Stimulated activated naive CD8-positive, alpha-beta T cell treated with anti-CD3 and anti-CD28 coated beads, Interleukin-15, Interleukin-2, amounts not matched to agents 100 U/mL and 50 U/mL, for 24 hours (primary cell): ENCODE data around the gene PDE3A.
"Not testable (repeated sequence)": the region's sequence is repeated elsewhere in the genome, so short reads cannot be mapped to it uniquely, and the experiment has no call there.

Source experiments
- ATAC-seq: fragments of 150-1000 bp; cut with Tn5 transposase; one replicate; pipeline ENCODE4 v1.10.0; 2021
- DNase-seq: peaks from one replicate; pipeline ENCODE4 v3.0.0; 2021

The PDE3A gene

DNA sequence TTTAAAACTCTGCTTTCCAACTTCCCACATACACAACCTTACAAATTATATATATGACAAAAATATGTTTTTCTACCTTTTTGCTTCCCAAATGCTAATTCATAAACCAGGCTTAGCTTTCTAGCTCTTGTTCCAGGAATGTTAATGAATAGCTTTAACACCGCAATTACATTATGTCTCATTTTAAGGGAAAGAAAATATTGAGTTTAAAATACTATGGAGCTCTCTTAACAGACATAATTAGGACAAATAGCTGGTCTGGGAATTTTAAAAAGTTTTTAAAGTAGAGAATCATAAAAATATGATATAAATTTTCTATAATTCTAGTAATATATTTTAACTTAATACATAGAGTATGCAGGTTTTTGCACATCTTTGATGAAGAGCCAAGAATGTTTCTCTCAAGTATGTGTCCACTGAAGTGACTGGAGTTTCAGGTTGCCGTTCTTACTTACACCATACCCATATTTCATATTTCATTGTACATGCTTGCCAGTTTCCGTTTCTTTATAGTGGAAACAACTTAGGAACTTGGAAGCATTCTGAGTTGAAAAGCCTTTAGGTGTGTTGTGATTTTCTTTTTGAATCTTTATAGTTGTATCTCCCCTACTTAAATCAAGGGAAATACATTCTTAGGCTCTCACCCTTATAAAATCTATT is 236.2 kb downstream of the PDE3A start:
- no peak for ATAC-seq

DNA sequence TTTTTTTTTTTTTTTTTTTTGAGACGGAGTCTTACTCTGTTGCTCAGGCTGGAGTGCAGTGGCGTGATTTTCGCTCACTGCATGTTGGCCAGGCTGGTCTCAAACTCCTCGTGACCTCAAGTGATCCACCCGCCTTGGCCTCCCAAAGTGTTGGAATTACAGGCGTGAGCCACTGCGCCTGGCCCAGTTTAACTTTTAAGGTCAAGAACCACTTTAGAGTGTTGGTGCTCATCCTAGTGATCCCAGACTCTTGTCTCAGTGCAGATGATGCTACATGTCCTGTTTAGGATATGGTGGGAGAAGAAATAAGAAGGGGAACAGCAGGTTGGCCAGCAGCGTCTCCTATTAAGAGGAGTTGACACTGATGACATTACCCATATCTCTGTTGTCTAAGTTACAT is 246.7 kb downstream of the PDE3A start:
- DNase-seq, ATAC-seq: not testable (repeated sequence)

More for the DNA sequence above, 236.2 kb downstream of the PDE3A start:
- DNase-seq, result no peak

DNA sequence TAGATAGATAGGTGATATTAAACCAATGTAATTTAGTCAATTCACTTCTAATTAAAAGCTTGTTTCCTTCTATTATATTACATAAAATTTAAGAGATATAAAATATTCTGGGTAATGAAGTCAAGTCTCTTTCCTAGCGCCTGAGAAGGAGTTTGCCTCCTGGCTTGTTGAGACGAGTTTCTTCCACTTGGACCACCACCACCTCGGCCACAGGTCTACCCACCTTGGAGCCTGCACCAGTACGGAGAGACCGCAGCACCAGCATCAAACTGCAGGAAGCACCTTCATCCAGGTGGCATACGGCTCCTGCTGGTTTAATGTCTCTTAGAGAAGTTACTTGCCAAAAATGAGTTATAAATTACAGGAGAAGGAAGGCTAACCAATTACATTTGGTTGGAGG is 247.8 kb downstream of the PDE3A start:
- DNase-seq (no peak), ATAC-seq (no peak)

DNA sequence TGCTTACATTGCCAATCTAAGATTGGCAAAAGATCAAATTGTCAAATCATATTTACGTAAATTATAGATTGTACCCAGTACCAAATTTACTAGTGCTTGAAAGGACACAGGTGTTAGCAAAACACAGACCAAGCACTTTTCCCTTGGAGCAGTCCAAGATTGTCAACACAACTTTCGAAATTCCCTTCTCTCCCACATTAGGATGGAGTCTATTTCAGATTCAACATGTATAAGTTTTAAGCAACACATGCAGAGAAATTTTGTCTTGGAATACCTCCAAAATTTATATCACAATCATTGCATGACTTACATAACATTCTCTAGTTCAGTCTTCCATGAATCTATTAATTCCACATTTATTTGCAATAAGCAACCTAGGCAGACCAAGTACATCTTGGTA is 251.9 kb downstream of the PDE3A start:
- ATAC-seq (no peak), DNase-seq (no peak)

DNA sequence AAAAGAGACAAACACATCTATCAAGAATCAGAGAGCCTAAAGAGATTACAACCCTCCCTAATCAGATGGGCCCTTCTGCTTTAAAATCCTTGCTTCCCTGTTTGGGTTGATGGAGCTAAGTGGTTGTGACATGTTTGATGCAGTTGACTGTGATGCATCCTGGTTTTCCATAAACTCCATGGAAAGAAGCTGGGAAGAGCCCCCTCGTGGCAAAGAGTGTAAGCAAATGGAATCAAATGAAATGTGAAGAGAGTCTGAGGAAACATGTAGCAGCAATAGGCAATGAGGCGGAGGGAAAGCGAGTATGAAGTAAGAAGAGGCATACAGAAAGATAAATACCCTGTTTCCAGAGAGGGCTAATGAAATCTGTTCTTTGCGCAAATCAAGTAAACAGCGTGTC is 256.4 kb downstream of the PDE3A start:
- DNase-seq, result no peak
- no peak for ATAC-seq

DNA sequence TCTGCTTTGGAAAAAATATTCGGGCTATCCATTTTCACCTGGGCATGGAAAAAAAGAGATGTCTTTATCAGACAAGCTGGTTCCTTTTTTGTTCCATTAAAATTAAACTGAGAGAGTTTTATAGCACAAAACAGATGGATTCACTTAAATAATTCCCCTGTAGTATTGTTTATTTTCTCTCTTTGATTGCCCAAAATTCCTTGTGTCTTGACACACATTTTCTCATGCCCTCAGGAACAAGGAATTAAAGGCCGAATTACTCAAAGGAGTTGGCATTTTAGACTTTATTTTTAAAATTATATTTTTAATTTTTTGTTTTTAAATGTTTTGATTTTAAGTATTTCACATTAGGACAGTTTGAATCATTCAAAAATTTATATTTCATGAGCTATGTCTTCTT is 257.2 kb downstream of the PDE3A start:
- ATAC-seq (no peak), DNase-seq (no peak)

DNA sequence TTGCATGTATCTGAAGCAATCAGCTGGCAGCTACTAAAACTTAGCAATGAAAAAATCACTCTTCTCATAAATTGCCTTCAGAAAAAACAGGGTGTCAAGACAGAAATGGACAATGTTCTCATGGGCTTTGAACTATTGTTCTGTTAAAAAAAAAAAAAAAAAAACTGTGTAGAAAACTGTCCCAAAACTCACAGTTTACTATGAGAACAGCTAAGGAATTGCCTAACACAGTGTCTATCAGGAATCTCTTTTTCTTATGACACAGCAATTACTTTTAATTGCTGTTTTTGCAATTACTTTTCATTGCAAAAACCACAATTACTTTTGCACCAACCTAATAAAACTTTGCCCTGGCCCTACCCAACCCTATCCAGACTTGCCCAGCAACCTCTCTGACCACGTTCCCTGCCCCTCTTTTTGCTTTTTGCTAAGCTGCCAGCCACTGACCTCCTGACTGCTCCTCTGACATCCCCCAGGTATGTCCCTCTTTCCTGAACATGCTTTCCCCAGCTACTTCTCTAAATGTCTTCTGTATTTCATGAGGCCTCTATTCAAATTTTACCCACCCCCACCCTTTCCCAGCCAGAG is 258.8 kb downstream of the PDE3A start:
- no peak for DNase-seq
- ATAC-seq, result no peak

DNA sequence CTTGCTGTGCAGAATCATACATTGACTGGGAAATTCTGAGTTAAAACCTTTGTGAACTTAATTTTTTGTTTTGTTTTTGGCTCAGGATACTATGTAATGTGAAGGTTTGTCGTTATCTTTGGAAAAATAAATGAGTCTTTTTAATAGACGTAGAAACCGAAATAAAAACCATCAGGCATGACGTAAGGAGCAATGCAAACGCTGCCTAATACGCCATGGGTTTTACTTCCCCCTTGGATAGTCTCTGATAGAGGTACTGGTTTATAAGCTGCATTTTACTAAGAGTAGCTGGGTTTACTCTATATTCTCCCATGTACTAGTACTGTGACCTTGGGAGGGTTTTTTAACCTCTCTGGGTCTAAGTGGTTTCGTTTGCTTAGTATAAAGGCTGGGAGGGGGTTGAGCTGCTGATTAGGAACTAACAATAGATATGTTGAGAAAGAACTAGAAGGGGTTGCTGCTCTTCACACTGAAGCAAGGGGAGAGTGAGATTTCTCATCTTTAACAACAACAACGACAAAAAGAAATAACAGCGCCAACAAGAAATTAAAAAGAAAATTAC is 260.0 kb downstream of the PDE3A start:
- no peak for DNase-seq
- ATAC-seq, result no peak

DNA sequence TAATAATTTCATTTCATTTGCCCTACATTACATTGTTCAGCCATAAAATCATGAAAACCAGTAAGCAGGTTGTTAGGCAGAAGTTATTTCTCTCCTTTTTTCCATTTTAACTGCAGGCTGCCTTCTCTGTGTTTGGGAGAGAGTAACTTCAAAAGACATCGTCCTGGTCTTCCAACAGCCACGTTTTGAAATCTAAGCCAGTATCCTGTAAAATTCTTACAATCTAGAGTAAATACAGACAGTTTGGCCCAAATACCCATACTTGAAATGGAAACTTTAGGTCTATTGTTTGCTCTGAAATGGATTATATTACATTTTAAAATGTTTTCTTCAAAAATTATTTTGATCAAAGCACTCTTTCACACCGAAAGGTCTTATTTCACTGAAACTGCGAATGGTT is 260.7 kb downstream of the PDE3A start:
- DNase-seq (no peak), ATAC-seq (no peak)

DNA sequence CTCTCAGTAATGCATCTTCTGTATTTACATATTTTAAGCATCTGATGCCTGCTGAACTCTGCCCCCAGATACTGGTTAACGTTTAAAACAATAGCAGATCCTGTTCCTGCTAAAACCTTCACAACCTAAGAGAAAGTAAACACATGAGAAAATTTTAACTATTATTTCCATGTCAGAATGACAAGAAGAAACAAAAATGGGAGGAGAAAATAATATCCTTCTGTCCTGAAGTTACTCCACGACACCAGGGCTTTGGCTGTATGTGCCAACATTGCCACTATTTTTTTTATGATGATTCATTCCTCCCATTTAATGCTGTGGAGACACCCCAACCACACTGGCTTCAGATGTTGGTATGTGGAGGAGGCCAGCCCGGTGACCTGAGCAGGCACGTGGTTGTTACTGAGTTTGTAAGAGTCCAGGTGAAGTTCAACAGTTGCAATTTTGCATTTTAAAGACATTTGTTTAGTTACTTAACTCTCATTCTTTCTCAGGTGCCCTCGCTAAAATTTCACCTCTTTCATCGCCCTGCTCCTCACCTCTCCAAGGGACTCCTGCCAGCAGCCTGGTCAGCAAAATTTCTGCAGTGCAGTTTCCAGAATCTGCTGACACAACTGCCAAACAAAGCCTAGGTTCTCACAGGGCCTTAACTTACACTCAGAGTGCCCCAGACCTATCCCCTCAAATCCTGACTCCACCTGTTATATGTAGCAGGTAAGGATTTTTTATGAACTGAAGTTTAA is 261.2 kb downstream of the PDE3A start:
- ATAC-seq (no peak), DNase-seq (no peak)

DNA sequence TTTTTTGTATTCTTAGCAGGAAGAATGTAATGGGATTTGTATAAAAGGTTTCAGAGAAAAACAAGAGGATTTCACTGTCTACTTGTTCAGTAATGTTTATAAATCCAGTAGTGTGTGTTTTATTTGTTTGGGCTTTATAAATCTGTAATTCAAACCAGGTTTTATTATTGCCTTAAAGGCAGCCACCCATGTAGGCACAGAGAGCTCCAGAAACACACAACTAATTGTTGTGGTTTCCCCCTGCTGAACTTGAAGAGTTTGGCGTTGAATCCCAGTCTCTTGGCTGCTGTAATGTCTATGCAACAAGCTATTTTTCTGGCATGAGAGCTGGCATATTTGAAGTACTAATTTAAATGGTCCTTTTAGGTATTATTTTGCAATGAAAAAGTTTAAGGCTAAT is 263.4 kb downstream of the PDE3A start:
- no peak for DNase-seq
- no peak for ATAC-seq

DNA sequence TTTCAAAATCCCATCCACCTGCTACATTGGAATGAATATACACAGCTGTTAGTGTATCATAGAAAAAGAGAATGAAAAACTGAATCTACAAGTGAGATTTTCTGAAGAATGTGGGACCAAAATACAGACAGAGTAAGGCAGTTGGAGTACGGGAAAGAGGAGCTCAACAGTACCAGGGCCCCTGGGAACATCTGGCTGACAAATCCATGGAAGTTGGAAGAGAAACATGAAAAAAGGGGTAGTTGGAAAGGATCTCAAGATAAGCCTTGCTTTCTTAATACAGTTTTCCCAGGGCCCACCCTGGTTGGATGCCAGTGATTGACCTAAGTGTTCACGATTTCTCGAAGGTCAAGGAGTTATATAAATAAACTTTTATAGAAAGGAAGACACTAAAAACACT is 272.8 kb downstream of the PDE3A start:
- no peak for ATAC-seq
- no peak for DNase-seq

DNA sequence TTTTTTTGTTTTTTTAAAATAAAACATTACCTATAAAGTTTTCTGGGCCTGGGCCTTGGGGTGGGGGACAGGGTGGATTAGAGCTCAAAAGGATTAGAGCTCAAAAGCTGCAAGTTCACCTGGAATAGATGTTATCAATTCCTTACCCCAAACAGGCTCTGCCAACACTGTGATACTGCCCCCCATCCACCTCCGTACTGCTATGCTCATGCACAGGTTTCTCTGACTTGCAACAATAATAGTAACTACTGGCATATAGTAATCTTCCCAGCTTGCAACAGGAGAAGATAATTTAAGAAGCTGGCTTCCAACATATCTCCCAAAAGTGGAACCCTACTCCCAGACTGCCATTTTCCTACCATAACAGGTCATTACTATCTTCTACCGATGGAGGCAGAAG is 275.5 kb downstream of the PDE3A start:
- DNase-seq (no peak), ATAC-seq (no peak)

DNA sequence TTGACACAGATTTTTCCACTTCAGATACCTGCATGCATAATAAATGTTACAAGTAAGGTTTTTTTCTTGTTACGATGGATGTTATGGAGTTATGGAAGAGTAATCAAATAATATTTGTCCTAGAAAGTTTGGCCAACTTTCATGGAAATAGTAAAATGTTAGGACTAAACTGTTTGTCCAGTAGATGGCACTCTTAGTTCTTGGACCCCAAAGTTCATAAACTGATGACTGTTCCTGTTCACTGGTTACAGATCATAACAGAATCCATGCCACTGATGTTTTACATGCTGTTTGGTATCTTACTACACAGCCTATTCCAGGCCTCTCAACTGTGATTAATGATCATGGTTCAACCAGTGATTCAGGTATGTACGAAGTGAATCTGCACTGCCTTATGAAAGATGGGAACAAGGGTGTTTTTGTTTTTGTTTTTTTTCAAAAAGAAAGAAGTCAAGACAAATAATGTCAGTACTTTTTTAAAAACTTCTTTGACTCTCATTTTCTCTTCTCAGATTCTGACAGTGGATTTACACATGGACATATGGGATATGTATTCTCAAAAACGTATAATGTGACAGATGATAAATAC is 278.0 kb downstream of the PDE3A start:
- no peak for DNase-seq
- ATAC-seq, result no peak

DNA sequence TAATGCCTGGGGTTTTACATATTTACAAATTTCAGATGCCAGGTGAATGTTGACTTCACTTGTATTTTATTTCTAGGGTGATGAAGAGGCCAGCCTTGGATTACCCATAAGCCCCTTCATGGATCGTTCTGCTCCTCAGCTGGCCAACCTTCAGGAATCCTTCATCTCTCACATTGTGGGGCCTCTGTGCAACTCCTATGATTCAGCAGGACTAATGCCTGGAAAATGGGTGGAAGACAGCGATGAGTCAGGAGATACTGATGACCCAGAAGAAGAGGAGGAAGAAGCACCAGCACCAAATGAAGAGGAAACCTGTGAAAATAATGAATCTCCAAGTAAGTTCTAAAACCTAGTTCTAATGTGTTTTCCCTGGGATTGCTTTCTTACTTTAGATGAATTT is 285.5 kb downstream of the PDE3A start:
- ATAC-seq (no peak), DNase-seq (no peak)

DNA sequence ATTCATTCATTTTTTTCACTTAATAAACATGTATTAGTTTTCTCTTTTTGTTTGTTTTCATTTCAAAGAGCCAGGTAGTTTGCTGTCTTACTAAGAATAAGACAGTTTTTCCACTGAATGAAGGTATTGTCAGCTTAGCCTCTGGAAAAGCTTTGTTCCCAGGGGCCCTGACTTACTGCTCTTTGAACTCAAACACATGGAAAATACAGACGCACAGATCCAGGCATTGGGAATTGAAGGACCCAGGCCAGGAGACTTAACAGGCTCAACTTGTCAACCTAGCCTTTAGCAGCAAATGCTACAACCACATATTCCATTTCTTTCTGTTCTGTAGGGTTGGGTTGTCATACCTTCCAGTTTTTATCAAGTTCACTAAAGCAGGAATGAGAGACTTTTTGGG is 288.3 kb downstream of the PDE3A start:
- no peak for ATAC-seq

DNA sequence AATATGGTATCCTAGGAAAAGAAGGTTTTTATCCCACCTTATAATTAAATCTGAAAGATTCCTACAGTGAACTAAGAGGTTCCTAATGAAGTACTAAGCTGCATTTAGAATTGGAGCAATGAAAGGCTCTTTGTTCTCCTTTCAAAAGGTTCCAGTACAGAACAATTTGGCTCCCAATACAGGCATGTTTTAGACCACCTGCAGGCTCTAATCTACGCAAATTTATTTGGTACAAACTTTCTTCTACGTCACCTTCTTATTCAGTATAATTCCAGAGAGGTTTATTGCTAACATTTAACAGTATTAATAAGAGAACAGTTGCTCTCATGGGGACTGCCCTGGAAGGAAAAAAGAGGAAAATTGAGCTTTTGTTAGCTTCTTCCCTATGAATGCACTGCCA is 289.2 kb downstream of the PDE3A start:
- DNase-seq (no peak), ATAC-seq (no peak)

More for the DNA sequence above, 288.3 kb downstream of the PDE3A start:
- no peak for DNase-seq

DNA sequence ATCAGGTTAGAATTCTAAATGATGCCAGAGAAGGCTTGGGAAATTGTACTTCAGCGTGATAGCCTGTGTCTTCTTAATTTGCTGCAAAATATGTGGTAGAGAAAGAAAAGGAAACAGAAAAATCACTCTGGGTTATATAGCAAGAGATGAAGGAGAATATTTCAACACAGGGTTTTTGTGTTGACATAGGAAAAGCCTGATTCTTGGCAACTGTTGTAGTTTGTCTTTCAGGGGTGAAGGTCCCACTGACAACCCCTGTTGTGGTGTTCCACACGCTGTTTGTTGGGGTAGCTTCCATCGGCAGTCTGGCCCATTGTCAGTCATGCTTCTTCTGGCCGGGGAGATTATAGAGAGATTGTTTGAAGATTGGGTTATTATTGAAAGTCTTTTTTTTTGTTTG is 313.0 kb downstream of the PDE3A start:
- DNase-seq (no peak), ATAC-seq (no peak)

DNA sequence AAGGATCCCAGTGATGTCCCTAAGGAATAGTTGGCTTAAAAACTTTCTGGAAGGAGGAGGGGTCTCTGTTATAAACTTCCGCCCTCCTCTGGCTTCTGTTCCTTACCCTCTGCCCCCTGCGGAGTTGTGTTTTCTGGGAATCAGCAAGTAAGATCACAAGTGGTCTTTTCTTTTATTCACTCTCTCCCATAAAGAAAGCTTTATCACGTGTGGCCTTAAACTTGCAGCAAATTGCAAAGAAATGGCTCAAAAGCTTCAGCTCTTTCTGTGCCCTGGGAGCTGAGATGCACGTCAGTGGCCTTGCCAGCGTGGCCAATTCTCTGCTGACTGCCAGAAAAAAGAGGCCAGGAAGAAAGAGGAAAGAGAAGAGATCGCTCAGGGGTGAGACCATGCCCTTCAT is 326.9 kb downstream of the PDE3A start, which contains the start of gene SLCO1C1:
TSS of gene SLCO1C1 (plus strand) at position 101 of the 400 bp plus-strand sequence. CDS start 4,245 bp downstream, outside the sequence.
- ATAC-seq, result no peak
- DNase-seq, result no peak

DNA sequence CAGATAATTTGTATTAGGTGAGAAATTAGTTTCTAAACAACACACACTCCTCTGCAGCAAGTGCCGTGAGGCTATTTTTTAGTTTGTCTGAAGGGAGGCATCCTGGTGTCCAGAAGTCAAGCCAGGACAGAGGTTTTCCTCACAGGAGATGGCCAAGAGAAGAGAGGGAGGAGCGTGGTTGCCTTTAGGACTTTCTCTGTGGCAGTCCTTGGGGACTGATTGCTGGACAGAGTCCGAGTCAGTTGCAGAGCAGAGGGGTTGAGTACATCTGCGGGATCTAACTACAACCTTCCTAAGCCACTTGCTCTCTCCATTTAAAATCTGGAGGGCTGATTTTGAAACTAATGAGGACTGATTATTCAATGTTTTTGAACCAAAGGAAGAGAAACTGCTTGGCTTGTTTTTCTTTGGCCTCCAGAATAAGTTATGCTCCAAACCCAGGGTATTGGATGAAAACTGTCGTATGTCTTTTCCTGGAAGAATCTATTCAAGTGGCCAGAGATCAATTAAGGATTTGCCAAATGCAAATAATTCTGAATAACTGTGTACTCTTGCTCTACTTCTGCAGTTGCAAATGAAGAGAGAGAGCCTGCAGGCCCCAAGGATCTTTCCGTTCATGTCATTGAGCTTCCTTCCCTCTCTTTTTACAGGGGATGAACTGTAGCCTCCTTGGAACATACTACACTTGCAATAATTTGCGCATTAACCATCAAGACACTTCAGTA is 328.0 kb downstream of the PDE3A start:
- ATAC-seq (no peak), DNase-seq (no peak)

DNA sequence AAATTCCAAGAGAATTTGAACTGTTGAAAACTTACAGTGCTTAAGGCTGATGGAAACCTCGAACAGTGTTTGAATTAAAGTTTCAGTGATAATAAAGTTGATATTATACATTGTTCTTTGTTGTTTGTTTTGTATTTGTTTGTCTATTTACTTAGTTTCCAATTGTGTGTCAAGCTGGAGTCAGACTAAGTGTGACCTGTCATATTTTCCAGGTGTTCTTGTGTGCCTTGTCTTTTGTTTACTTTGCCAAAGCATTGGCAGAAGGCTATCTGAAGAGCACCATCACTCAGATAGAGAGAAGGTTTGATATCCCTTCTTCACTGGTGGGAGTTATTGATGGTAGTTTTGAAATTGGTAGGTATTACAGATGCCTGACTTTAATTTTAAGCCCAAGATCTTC is 332.8 kb downstream of the PDE3A start:
- DNase-seq (no peak), ATAC-seq (no peak)

DNA sequence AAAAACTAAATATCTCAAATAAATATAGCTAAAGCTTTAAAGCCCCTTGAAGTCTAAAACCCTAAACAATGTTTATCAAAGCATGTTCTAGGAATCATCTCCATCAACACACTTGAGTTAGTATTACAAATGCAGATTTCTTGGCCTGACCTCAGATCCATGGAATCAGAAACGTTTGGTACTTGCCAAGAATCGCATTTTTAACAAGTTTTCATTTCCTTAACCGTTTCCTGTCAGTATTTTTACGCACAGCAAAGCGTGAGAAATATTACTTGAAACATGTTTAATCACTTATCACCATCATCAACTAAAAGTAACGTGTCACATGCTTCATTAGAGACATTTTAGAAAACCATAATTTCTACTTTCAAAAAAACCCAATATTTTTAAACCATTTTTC is 336.5 kb downstream of the PDE3A start:
- ATAC-seq (no peak), DNase-seq (no peak)
